EH (cell line): ENCODE data around the gene CRYBG1.

Source experiments
- DNase-seq: peaks from one replicate; pipeline ENCODE4 v3.0.0-alpha.2; 2015; ENCODE audit warnings: low read depth

Gene CRYBG1

GRCh38 chr6:106360410-106360988, at the start of gene CRYBG1:
Gene CRYBG1 (plus strand): TSS chr6:106360717. CDS start chr6:106360909, 192 bp downstream.
- DNase-seq, result peak; percentile 32

- no peak for DNase-seq
Observed at GRCh38 chr6:106315765-106316374, 44.6 kb upstream of the CRYBG1 start.

- no peak for DNase-seq
Observed at GRCh38 chr6:106316375-106316766, 44.1 kb upstream of the CRYBG1 start.

GRCh38 chr6:106318061-106318460, 42.5 kb upstream of the CRYBG1 start:
- DNase-seq, result no peak

GRCh38 chr6:106318851-106319250, 41.7 kb upstream of the CRYBG1 start:
- DNase-seq, result no peak

GRCh38 chr6:106321940-106322339, 38.6 kb upstream of the CRYBG1 start:
- DNase-seq, result no peak

GRCh38 chr6:106324726-106325335, 35.7 kb upstream of the CRYBG1 start:
- DNase-seq, result peak; percentile 37

- peak; percentile 99 for DNase-seq
Observed at GRCh38 chr6:106325336-106326178, 35.0 kb upstream of the CRYBG1 start, which contains the start of gene ATG5. Gene ATG5 (minus strand): TSS chr6:106325760. CDS start chr6:106316208, 9,552 bp downstream.

GRCh38 chr6:106334646-106335448, 25.7 kb upstream of the CRYBG1 start:
- peak; percentile 55 for DNase-seq

- peak; percentile 78 for DNase-seq
Observed at GRCh38 chr6:106339334-106340029, 21.0 kb upstream of the CRYBG1 start.

GRCh38 chr6:106347219-106347618, 13.3 kb upstream of the CRYBG1 start:
- no peak for DNase-seq

- peak; percentile 12 for DNase-seq
Observed at GRCh38 chr6:106356378-106356777, 4.1 kb upstream of the CRYBG1 start.

- DNase-seq, result no peak
Observed at GRCh38 chr6:106359959-106360409, 533 bp upstream of the CRYBG1 start.

GRCh38 chr6:106360989-106361430, 493 bp downstream of the CRYBG1 start:
- DNase-seq, result no peak

- DNase-seq, result peak; percentile 18
Observed at GRCh38 chr6:106363401-106364138, 3.1 kb downstream of the CRYBG1 start.

GRCh38 chr6:106369739-106370138, 9.2 kb downstream of the CRYBG1 start:
- no peak for DNase-seq

GRCh38 chr6:106370639-106371038, 10.1 kb downstream of the CRYBG1 start:
- DNase-seq, result no peak

- DNase-seq, result no peak
Observed at GRCh38 chr6:106372838-106373501, 12.5 kb downstream of the CRYBG1 start.

GRCh38 chr6:106373502-106374239, 13.2 kb downstream of the CRYBG1 start:
- no peak for DNase-seq
